Hepatic stellate cell (primary cell): Measurements from ENCODE around the gene IKZF5.
A peak's percentile ranks its signal among the peaks of the same experiment; 100 is the strongest.

Experiments used
- DNase-seq: peaks from one replicate; pipeline ENCODE4 v3.0.0; 2011; ENCODE audit warnings: low spot score

Gene IKZF5

DNA sequence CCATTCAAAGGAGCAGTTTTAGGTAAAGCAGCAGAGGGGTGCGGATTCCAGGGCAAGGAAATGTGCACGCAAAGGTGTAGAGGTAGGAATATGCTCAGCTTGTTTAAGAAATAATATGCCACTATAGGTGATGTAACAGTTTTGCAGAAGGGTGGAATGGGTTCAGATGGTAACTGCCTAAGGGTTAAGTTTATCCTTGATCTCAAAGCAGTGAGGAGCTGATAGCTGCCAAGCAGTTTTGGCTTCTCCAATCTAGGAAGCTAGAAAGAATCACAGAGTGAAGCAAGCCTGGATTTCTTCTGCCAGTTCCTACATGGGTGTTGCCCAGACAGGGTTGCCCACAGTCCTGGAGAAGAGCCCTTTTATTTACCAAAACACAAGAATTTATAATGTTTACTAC is 6.2 kb upstream of the IKZF5 start:
- no peak for DNase-seq

DNA sequence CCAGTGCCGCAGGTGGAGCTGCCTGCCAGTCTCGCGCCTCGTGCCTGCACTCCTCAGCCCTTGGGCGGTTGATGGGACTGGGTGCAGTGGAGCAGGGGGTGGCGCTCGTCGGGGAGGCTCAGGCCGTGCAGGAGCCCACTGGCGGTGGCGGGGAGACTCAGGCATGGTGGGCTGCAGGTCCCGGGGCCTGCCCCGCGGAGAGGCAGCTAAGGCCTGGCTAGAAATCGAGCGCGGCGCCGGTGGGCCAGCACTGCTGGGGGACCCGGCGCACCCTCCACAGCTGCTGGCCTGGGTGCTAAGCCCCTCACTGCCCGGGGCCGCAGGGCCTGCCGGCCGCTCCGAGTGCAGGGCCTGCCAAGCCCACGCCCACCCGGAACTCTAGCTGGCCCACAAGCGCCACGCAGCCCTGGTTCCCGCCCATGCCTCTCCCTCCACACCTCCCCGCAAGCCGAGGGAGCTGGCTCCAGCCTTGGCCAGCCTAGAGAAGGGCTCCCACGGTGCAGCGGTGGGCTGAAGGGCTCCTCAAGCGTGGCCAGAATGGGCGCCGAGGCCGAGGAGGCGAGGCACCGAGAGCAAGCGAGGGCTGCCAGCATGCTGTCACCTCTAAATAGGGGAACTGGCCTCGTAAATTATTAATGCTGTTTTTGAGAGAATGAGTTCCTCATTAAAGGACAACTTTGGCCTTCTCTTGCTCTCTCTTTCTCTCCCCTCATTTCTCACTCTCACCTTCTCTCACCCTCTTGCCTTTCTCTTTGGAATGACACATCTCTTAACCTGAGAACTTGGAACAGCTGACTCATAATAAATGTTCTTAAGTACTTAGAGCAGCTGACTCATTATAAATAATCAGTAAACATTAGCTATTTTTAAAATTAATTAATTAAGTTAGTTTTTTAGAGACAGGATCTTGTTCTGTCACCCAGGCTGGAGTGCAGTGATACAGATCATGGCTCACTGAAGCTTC is 5.1 kb upstream of the IKZF5 start:
- DNase-seq: no peak

DNA sequence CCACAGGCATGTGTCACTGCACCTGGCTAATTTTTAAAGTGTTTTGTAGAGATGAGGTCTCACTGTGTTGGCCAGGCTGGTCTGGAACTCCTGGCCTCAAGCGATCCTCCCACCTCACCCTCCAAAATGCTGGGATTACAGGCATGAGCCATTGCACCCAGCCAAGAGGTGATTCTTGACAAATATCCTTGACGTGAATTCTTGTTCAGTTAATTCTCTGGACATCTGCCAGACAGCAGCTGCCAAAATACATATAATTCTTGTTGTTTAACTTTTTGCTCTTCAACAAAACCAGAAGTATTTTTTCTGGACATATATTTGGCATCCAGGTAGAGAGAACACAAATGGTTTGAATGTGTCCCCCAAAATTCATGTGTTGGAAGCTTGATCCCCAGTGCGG is 3.4 kb upstream of the IKZF5 start:
- DNase-seq: no peak

- peak; percentile 22 for DNase-seq
Observed at GRCh38 chr10:123009105-123009820, 668 bp upstream of the IKZF5 start.

- peak; percentile 74 for DNase-seq
Observed at GRCh38 chr10:123007558-123008354, 839 bp downstream of the IKZF5 start.

DNA sequence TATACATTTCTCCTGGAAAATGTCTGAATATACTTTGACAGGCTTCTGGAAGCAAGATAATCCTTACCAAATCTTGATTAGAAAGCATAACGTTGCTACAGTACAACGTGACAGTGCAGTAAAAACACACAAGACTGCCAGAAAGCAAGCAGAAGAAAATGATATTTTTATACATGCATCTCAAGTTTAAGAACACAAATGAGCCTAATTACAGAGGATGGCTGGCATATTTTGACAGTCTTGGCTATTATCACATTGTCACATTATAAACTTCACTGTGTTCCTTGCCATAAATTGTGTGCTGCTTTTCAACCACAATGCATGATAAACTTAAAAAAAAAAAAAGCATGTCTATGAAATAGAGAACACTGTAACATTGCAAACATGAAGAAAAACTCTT is 4.3 kb downstream of the IKZF5 start:
- no peak for DNase-seq

DNA sequence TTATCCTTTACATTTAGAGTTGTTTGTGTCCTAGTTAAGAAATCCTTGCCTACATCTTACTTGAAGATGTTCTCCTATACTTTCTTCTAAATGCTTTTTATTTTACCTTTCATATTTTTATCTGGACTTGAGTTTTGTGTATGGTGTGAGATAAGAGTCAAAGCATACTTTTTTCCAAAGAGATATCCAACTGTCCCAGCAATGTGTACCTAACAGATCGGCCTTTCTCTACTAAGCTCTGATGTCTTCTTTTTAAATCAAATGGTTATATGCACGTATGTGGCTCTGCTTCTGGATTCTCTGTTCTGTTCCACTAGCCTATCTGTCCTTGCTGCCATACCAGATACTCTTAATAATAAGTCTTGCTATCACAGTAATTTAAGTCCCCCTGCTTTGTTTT is 7.2 kb downstream of the IKZF5 start:
- DNase-seq: no peak

- no peak for DNase-seq
Observed at GRCh38 chr10:123000155-123000554, 8.4 kb downstream of the IKZF5 start.

DNA sequence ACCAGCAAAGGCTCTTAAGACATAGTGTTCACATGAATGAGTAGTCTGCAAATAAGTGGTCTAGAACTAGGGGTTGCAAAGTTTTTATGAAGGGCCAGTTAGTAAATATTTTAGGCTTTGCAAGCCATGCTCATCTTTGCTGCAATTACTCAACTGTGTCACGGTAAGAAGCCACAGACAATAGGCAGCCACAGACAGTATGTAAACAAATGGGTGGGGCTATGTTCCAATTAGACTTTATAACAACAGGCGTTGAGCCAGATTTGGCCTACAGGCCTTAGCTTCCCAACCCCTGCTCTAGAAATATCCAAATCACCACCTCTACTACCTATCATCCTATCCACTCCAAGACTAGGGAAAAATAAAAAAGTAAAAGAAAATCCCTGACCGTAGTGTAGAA is 9.2 kb downstream of the IKZF5 start:
- DNase-seq: no peak

GRCh38 chr10:122998934-122999333 is 9.7 kb downstream of the IKZF5 start:
- no peak for DNase-seq

DNA sequence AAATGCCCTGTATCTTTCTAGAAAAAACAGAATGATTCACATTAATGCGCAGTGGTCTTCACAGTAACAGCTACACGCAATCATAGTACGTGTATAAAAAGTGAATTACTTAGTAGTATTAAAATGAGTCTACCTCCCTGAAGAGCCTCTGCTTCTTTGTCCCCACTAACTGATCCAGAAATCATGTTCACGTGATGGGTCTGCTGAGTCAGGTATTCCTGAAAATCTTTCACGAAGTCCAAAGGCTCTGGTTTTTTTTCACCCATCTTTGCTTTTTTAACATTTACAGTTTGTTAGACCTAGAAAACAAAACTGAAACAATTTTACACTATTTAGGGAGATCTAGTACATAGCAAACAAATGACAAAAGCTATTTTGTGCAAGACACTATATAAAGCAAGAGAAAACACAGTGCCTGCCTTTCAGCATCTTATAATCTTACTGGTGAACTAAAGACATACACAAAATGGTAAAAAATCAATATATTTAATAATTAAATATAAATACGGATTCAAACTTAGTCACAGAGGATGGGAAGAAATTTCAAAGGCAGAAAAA is 10.2 kb downstream of the IKZF5 start:
- no peak for DNase-seq

DNA sequence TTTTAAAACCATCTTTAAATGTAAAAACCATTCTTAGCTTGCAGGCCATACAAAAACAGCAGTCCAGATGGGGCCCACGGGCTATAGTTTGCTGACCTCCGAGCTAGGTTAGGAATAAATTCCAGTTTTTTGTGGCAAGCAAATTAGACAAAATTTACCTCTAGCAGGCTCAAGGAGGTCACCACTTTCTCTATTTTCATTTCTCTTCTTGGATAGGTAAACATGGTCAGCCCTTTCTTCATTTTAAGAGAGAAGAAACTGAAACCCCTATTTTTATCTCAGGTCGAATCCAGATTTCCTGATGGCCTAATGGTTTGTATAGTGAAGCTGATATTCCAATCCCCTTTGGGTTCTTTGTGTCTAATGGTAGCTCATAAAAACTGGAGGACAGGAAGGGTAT is 10.7 kb downstream of the IKZF5 start:
- no peak for DNase-seq

DNA sequence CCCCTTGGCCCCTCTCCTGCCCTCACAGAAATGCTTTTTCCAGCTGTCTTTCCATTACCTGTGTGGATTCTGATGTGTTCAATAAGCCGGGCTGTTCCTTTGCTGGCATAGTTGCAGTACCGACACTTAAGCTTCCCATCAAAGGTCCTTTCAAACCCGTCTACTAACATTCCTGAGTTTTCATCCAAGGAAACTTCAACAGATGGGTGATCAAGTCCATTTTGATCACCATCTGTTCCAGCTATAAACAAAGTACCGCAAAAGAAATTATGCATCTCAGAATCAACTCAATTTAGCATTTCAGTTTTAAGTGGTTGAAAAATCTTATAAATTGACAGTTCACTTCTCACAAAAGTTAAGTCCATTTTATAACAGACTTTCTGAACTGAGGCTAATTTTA is 12.7 kb downstream of the IKZF5 start:
- no peak for DNase-seq

- DNase-seq: no peak
Observed at GRCh38 chr10:122993797-122994336, 14.7 kb downstream of the IKZF5 start.

DNA sequence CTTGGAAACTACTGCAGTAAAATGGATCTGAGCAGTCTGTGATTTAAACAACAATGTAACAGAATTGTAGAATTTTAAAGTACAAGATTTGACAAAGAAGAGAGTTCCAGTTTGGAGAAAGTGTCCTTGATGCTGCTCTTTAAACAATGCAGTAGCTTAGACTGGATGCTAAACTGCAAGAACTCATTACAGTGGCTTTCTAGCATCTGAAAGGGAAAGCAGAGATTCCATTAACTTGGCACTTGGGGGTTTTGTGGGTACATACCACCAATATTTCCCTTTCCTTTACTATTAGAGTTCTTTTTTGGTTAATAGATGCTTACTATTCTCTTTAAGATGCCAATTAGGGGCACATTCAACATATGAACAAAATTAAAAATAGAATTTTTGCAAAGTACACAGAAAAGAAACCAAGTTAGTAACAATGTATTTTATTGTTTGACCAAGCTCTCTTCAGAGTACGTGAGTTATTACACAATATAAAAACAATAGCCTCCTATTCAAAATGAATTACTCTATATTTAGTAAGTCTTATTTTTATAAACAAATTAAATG is 16.5 kb downstream of the IKZF5 start:
- no peak for DNase-seq

DNA sequence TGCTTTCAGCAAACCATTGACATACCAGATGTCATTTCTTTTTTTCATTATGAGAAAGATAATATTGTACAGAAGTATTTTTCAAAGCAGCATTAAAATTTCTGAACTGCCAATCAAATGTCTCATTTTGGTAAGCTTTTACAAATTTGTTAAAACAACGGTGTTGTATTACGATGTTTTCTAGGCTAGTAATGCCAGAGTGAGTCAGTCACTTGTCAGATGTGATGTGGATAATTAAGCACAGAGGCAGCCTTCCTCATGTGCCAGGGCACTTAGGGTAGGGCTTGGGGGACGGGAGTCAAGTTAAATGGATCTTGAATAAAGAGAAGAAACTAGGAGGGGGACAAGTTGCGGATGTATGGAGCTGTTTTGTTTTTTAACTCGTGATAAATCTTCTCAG is 18.3 kb downstream of the IKZF5 start:
- no peak for DNase-seq

GRCh38 chr10:122988501-122988900 is 20.1 kb downstream of the IKZF5 start:
- DNase-seq: no peak

- no peak for DNase-seq
Observed at GRCh38 chr10:122986335-122986734, 22.3 kb downstream of the IKZF5 start.

DNA sequence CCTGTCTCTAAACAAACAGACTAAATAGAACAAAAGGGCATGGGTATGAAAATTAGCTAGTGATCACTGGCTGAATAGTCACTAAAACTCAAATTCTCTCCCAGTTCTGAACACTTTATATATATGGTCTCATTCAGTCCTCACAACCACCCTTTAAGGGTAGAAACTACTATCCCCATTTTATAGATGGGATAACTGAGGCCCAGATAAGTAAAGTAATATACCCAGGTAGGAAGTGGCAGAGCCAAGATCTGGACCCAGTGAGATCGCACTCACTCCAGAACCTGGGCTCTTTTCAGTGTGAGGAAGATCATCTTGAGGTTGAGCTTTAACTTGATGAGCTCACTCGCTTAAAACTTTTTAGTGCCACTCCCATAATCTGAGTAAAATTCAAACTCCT is 23.9 kb downstream of the IKZF5 start:
- DNase-seq: no peak

GRCh38 chr10:122983898-122984297 is 24.7 kb downstream of the IKZF5 start:
- DNase-seq: no peak

GRCh38 chr10:122981066-122981464 is 27.5 kb downstream of the IKZF5 start:
- peak; percentile 52 for DNase-seq
